IMR-90 (cell line): ENCODE data around the gene RC3H2. TPM values are rescaled to one million over a fixed set of nuclear protein-coding genes. Genes with fewer than 3 reads are reported as not detected.

Source experiments
- ATAC-seq: fragments of 200-7000 bp; cut with Tn5 transposase; 2 replicates; pipeline ENCODE4 v1.9.1; 2020; ENCODE audit warnings: low read depth, mild to moderate bottlenecking, moderate library complexity
- BruUV-seq: library from RNA; stranded (reverse); fragments of 400-500 nt; replicated peaks from 2 replicates; lab custom pipeline; 2021; lab: Mats Ljungman, UMichigan
- CTCF ChIA-PET: fragments of 300-600 bp; formaldehyde crosslinking; extraction: SDS; loops from one replicate; lab custom pipeline; 2021; ENCODE audit warnings: antibody characterized with exemption; lab: Yijun Ruan, JAX
- POLR2A ChIA-PET: fragments of 300-600 bp; sonication (Branson Sonifier 250); formaldehyde crosslinking; loops from one replicate; lab custom pipeline; 2022; ENCODE audit warnings: antibody characterized with exemption; ENCODE audit not compliant: unreplicated experiment; lab: Charles Lee
- DNase-seq: peaks from one replicate; pipeline ENCODE4 v3.0.0; 2013
- H2AFZ ChIP-seq: replicated peaks from 2 replicates; pipeline ENCODE3; 2013; ENCODE audit warnings: low read length, mild to moderate bottlenecking; ENCODE audit not compliant: poor library complexity
- H2AK5ac ChIP-seq: 2 replicates; pipeline ENCODE4 v1.6.1; 2013; ENCODE audit warnings: low read depth, low read length, inconsistent platforms
- H2AK9ac ChIP-seq: replicated peaks from 2 replicates; pipeline ENCODE3; 2013; ENCODE audit warnings: mild to moderate bottlenecking, low read depth, low read length, moderate library complexity; ENCODE audit not compliant: poor library complexity
- H2BK120ac ChIP-seq: 2 replicates; pipeline ENCODE4 v1.6.1; 2013; ENCODE audit warnings: low read depth, low read length, inconsistent platforms
- H2BK15ac ChIP-seq: 3 replicates; pipeline ENCODE4 v1.6.1; 2013; ENCODE audit warnings: low read depth, low read length, inconsistent platforms
- H2BK20ac ChIP-seq: 2 replicates; pipeline ENCODE4 v1.6.1; 2013; ENCODE audit warnings: low read depth, mild to moderate bottlenecking, inconsistent platforms, low read length, moderate library complexity
- H2BK5ac ChIP-seq: 2 replicates; pipeline ENCODE4 v1.6.1; 2013; ENCODE audit warnings: mild to moderate bottlenecking, low read depth, low read length, inconsistent platforms; ENCODE audit not compliant: poor library complexity, severe bottlenecking
- H3K14ac ChIP-seq: replicated peaks from 2 replicates; pipeline ENCODE4 v1.6.1; 2013; ENCODE audit warnings: low read depth, low read length, inconsistent platforms
- H3K18ac ChIP-seq: 2 replicates; pipeline ENCODE4 v1.6.1; 2013; ENCODE audit warnings: low read depth, low read length, control low read depth
- H3K23ac ChIP-seq: 2 replicates; pipeline ENCODE4 v1.6.1; 2013; ENCODE audit warnings: low read depth, low read length, inconsistent platforms
- H3K27ac ChIP-seq: 2 replicates; pipeline ENCODE4 v1.5.1; 2013; ENCODE audit warnings: mild to moderate bottlenecking, control low read depth, low read length; ENCODE audit not compliant: insufficient read depth
- H3K27me3 ChIP-seq: 2 replicates; pipeline ENCODE4 v1.6.1; 2013; ENCODE audit warnings: low read length; ENCODE audit not compliant: control insufficient read depth, insufficient read depth
- H3K36me3 ChIP-seq: 2 replicates; pipeline ENCODE4 v1.6.1; 2013; ENCODE audit warnings: low read length, mixed read lengths; ENCODE audit not compliant: control insufficient read depth, insufficient read depth
- H3K4ac ChIP-seq: 2 replicates; pipeline ENCODE4 v1.6.1; 2013; ENCODE audit warnings: low read depth, low read length, inconsistent platforms
- H3K4me1 ChIP-seq: 2 replicates; pipeline ENCODE4 v1.6.1; 2013; ENCODE audit warnings: low read length, mixed read lengths; ENCODE audit not compliant: control insufficient read depth, insufficient read depth
- H3K4me2 ChIP-seq: 2 replicates; pipeline ENCODE4 v1.6.1; 2013; ENCODE audit warnings: low read depth, mild to moderate bottlenecking, control low read depth, low read length, moderate library complexity
- H3K4me3 ChIP-seq: 2 replicates; pipeline ENCODE4 v1.5.1; 2013; ENCODE audit warnings: low read depth, mild to moderate bottlenecking, control low read depth, low read length, moderate library complexity; ENCODE audit not compliant: insufficient read depth
- H3K56ac ChIP-seq: 2 replicates; pipeline ENCODE4 v1.6.1; 2013; ENCODE audit warnings: low read length, inconsistent platforms; ENCODE audit not compliant: insufficient read depth; ENCODE audit errors: extremely low read depth
- H3K79me1 ChIP-seq, 2 experiments: 2 replicates each; pipeline ENCODE4 v1.6.1; 2013; ENCODE audit warnings: low read length in 2 of 2, inconsistent platforms in 1 of 2, low read depth in 1 of 2
- H3K9ac ChIP-seq: 2 replicates; pipeline ENCODE4 v1.6.1; 2013; ENCODE audit warnings: low read depth, low read length, control low read depth
- H3K9me1 ChIP-seq: 2 replicates; pipeline ENCODE4 v1.6.1; 2013; ENCODE audit warnings: low read length, inconsistent platforms; ENCODE audit not compliant: insufficient read depth
- H3K9me3 ChIP-seq: 2 replicates; pipeline ENCODE4 v1.6.1; 2013; ENCODE audit warnings: low read length; ENCODE audit not compliant: control insufficient read depth, insufficient read depth
- H4K20me1 ChIP-seq: 2 replicates; pipeline ENCODE4 v1.6.1; 2013; ENCODE audit warnings: low read length, inconsistent platforms; ENCODE audit not compliant: insufficient read depth
- H4K5ac ChIP-seq: 2 replicates; pipeline ENCODE4 v1.6.1; 2013; ENCODE audit warnings: mild to moderate bottlenecking, low read depth, low read length, control low read depth
- H4K8ac ChIP-seq, 2 experiments: 2 replicates each; pipeline ENCODE4 v1.6.1; 2013; ENCODE audit warnings: low read depth in 2 of 2, low read length in 2 of 2, control low read depth in 1 of 2, inconsistent platforms in 1 of 2
- H4K91ac ChIP-seq: 2 replicates; pipeline ENCODE4 v1.6.1; 2013; ENCODE audit warnings: low read depth, low read length, inconsistent platforms; ENCODE audit not compliant: insufficient read depth
- FOS ChIP-seq: fragments of 150-350 bp; IDR thresholded peaks from 2 replicates; pipeline ENCODE4 v1.6.1; 2016; ENCODE audit warnings: low read depth, low read length
- MAZ ChIP-seq: IDR thresholded peaks from 2 replicates; pipeline ENCODE4 v1.6.1; 2012; ENCODE audit warnings: low read depth, mild to moderate bottlenecking, low read length, improper control_type of control experiment, moderate library complexity, borderline replicate concordance
- MXI1 ChIP-seq: IDR thresholded peaks from 2 replicates; pipeline ENCODE4 v1.6.1; 2012; ENCODE audit warnings: low read depth, mild to moderate bottlenecking, low read length, moderate library complexity, borderline replicate concordance
- NFE2L2 ChIP-seq: fragments of 150-350 bp; IDR thresholded peaks from 2 replicates; pipeline ENCODE4 v1.6.1; 2016; ENCODE audit warnings: low read depth, mild to moderate bottlenecking, low read length
- POLR2A ChIP-seq: IDR thresholded peaks from 2 replicates; pipeline ENCODE4 v1.6.1; 2012; ENCODE audit warnings: mild to moderate bottlenecking, low read depth, low read length
- RFX5 ChIP-seq: IDR thresholded peaks from 2 replicates; pipeline ENCODE4 v1.8.0; 2012; ENCODE audit warnings: low read depth, mild to moderate bottlenecking, low read length, moderate library complexity
- USF2 ChIP-seq: fragments of 150-350 bp; IDR thresholded peaks from 2 replicates; pipeline ENCODE4 v1.6.1; 2017; ENCODE audit warnings: mild to moderate bottlenecking, antibody characterized with exemption, low read length, low read depth
- WGBS, 2 experiments: methylation state at CpG; one replicate each; pipeline versions ENCODE4 v1.1.5 to v1.1.7; 2013; ENCODE audit warnings: missing lambda C conversion rate in 2 of 2; ENCODE audit not compliant: insufficient read length in 1 of 2; ENCODE audit errors: extremely low coverage in 2 of 2; 5-methylcytosine and 5-hydroxymethylcytosine counted together
- dilution Hi-C: fragments of 300-500 bp; cut with HindIII; formaldehyde crosslinking; loops from one replicate; pipeline ENCODE4 v1.14.3; 2018; ENCODE audit warnings: low sequenced_read_pairs; ENCODE audit not compliant: unreplicated experiment
- in situ Hi-C: fragments of 300-500 bp; cut with MboI; formaldehyde crosslinking; loops from 3 replicates; pipeline ENCODE4 v1.14.3; 2019; ENCODE audit warnings: low sequenced_read_pairs, inconsistent platforms, mixed read lengths
- intact Hi-C: fragments of 100-400 bp; cut with micrococcal nuclease; formaldehyde crosslinking; loops from 2 replicates; pipeline ENCODE4 v1.10.0; 2022
- polyA plus RNA-seq, 3 experiments: library from polyadenylated mRNA; depleted of rRNA; stranded (reverse); fragments of >200 nt; gene quantifications; 2 replicates each; pipeline ENCODE4 v1.2.3, GENCODE V29; 2012; ENCODE audit warnings: low replicate concordance in 1 of 3
- total RNA-seq: library from RNA; depleted of rRNA; stranded (reverse); fragments of >200 nt; gene quantifications from 2 replicates; pipeline ENCODE4 v1.2.3, GENCODE V29; 2012

RC3H2 gene
- total and polyA plus RNA-seq, 2 of the 4 experiments (the other 2 are of a cell fraction): 14.7 to 58.4 TPM

DNA sequence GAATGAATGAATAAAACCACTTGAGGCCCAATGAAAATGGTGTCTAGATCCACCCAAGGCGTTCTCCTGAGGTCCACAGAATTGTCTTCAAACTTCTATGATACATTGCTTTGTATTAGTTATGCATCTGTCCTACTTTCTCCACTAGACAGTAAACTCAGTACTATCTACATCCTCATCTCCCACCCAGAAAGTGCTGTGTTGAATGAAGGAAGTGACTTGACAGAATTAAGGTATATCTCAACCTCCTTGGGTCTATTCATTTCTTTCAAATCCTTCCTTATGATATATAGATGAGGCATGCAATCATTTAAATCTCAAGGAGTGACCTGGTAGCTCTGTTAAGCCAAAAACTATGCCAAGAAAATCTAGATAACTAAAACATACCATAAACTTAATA is 61.0 kb downstream of the RC3H2 start:
- no peak overlapping the region for H3K27ac ChIP-seq
- H3K9ac ChIP-seq: no peak overlapping the region
- DNase-seq (no peak), ATAC-seq (no peak)
- no peak overlapping the region for H4K8ac ChIP-seq
- H3K4me2 ChIP-seq: no peak overlapping the region
- peaks cover 8% of the 10 kb centered on the region for H3K36me3 ChIP-seq
- no peak overlapping the region for H3K4me3 ChIP-seq
- no peak overlapping the region for H2AK5ac ChIP-seq
- no CpG with 5 or more reads among the region's 1 CpG for WGBS, 2 experiments
- CTCF ChIA-PET: interaction anchor here (0.8 kb wide), 1 partner anchor 651 kb away, joined by 3 read pairs; no protein-coding TSS in a partner anchor
- H2BK5ac ChIP-seq: no peak overlapping the region
- no peak overlapping the region for H2AFZ ChIP-seq
- no peak overlapping the region for H2BK15ac ChIP-seq
- intact Hi-C loops (loop anchor here (10.0 kb wide), 1 partner anchor 511 kb away; the partner anchor contains the start of gene CRB2), in situ Hi-C loops (loop anchor here (25.0 kb wide), 1 partner anchor 493 kb away; no protein-coding TSS in a partner anchor), dilution Hi-C loops (no loop called here)
- no peak overlapping the region for H2AK9ac ChIP-seq
- H3K23ac ChIP-seq: no peak overlapping the region
- H2BK20ac ChIP-seq: no peak overlapping the region
- H3K79me1 ChIP-seq: no peaks in the 10 kb centered on the region; a peak in 1 of 4 replicates
- H3K4me1 ChIP-seq: no peaks in the 10 kb centered on the region
- H4K20me1 ChIP-seq: no peaks in the 10 kb centered on the region
- H2BK120ac ChIP-seq: no peak overlapping the region
- H3K56ac ChIP-seq: no peak overlapping the region
- H3K9me1 ChIP-seq: no peaks in the 10 kb centered on the region; the same call in 1 of the 2 replicates
- no TSS peak for BruUV-seq
- no peak overlapping the region for H3K18ac ChIP-seq
- TF ChIP-seq USF2 (no peak), MAZ (no peak), RFX5 (no peak), NFE2L2 (no peak), FOS (no peak), MXI1 (no peak), POLR2A (no peak)
- H4K91ac ChIP-seq: no peak overlapping the region
- no peaks in the 10 kb centered on the region for H3K27me3 ChIP-seq
- POLR2A ChIA-PET: no interaction called here
- no peak overlapping the region for H3K4ac ChIP-seq
- H4K5ac ChIP-seq: no peak overlapping the region
- no peak overlapping the region for H3K14ac ChIP-seq
- H3K9me3 ChIP-seq: no peaks in the 10 kb centered on the region
